WTC11 (cell line): ENCODE data around the gene KLHDC7A. TPM values are rescaled to one million over a fixed set of nuclear protein-coding genes. Genes with fewer than 3 reads are reported as not detected.

Experiments
- ATAC-seq: fragments of 200-7000 bp; cut with Tn5 transposase; 2 replicates; pipeline ENCODE4 v1.10.0; 2021; ENCODE audit warnings: mild to moderate bottlenecking, moderate library complexity
- CTCF ChIA-PET: fragments of 300-600 bp; sonication (Branson Sonifier 250); formaldehyde crosslinking; loops from one replicate; lab custom pipeline; 2021; ENCODE audit warnings: antibody characterized with exemption; lab: Charles Lee
- POLR2A ChIA-PET: fragments of 350-600 bp; sonication (Branson Sonifier 250); formaldehyde crosslinking; loops from one replicate; lab custom pipeline; 2021; ENCODE audit warnings: antibody characterized with exemption; lab: Charles Lee
- DNase-seq: peaks from one replicate; pipeline ENCODE4 v3.0.0; 2021; ENCODE audit warnings: low spot score
- H3K27ac Mint-ChIP-seq: 2 replicates; pipeline ENCODE4 v1.8.0; 2021; ENCODE audit warnings: mixed read lengths
- H3K27me3 Mint-ChIP-seq: 2 replicates; pipeline ENCODE4 v1.8.0; 2021; ENCODE audit warnings: low read depth, mild to moderate bottlenecking, moderate library complexity, mixed read lengths
- H3K36me3 Mint-ChIP-seq: 2 replicates; pipeline ENCODE4 v1.8.0; 2021; ENCODE audit warnings: mixed read lengths
- H3K4me1 Mint-ChIP-seq: 2 replicates; pipeline ENCODE4 v1.8.0; 2022; ENCODE audit warnings: mixed read lengths
- H3K4me3 Mint-ChIP-seq: 2 replicates; pipeline ENCODE4 v1.8.0; 2021; ENCODE audit warnings: mild to moderate bottlenecking, moderate library complexity, mixed read lengths
- H3K9me3 Mint-ChIP-seq: 2 replicates; pipeline ENCODE4 v1.8.0; 2021; ENCODE audit warnings: mixed read lengths
- FOXP1 ChIP-seq: sonication (generic); formaldehyde crosslinking; IDR thresholded peaks from 2 replicates; pipeline ENCODE4 v1.8.0; 2022; ENCODE audit warnings: missing genetic modification reagents, mild to moderate bottlenecking, moderate library complexity, borderline replicate concordance
- JAZF1 ChIP-seq: fragments of 250-450 bp; sonication (Bioruptor Pico); IDR thresholded peaks from 2 replicates; pipeline ENCODE4 v1.9.0; 2021; ENCODE audit warnings: moderate library complexity, mild to moderate bottlenecking, inconsistent platforms
- MXD4 ChIP-seq: fragments of 250-450 bp; sonication (Bioruptor Pico); IDR thresholded peaks from 2 replicates; pipeline ENCODE4 v1.8.0; 2021; ENCODE audit warnings: mild to moderate bottlenecking, moderate library complexity, borderline replicate concordance
- NFATC4 ChIP-seq: fragments of 250-450 bp; sonication (Bioruptor Pico); IDR thresholded peaks from 2 replicates; pipeline ENCODE4 v1.9.0; 2021; ENCODE audit warnings: mild to moderate bottlenecking
- NR3C1 ChIP-seq: sonication (generic); formaldehyde crosslinking; conservative IDR thresholded peaks from 2 replicates; pipeline ENCODE4 v1.8.1; 2023; ENCODE audit warnings: low read depth, mild to moderate bottlenecking, missing genetic modification reagents
- OVOL2 ChIP-seq: fragments of 250-450 bp; sonication (Bioruptor Pico); IDR thresholded peaks from 2 replicates; pipeline ENCODE4 v1.9.0; 2021; ENCODE audit warnings: mild to moderate bottlenecking, borderline replicate concordance
- PRRX2 ChIP-seq: fragments of 250-450 bp; sonication (Bioruptor Pico); IDR thresholded peaks from 2 replicates; pipeline ENCODE4 v1.8.0; 2021; ENCODE audit warnings: mild to moderate bottlenecking
- TEAD4 ChIP-seq: sonication (generic); formaldehyde crosslinking; IDR thresholded peaks from 2 replicates; pipeline ENCODE4 v1.8.0; 2022; ENCODE audit warnings: mild to moderate bottlenecking, missing genetic modification reagents
- ZNF138 ChIP-seq: sonication (generic); formaldehyde crosslinking; conservative IDR thresholded peaks from 2 replicates; pipeline ENCODE4 v1.8.1; 2022; ENCODE audit warnings: mild to moderate bottlenecking, moderate library complexity, missing genetic modification reagents
- ZNF416 ChIP-seq: fragments of 250-450 bp; sonication (Bioruptor Pico); IDR thresholded peaks from 2 replicates; pipeline ENCODE4 v1.9.0; 2021; ENCODE audit warnings: mild to moderate bottlenecking, inconsistent platforms
- ZNF423 ChIP-seq: fragments of 250-450 bp; sonication (Bioruptor Pico); IDR thresholded peaks from 2 replicates; pipeline ENCODE4 v2.1.2; 2022; ENCODE audit warnings: mild to moderate bottlenecking, moderate library complexity
- total RNA-seq: library from RNA; stranded (reverse); gene quantifications from 3 replicates; pipeline ENCODE4 v1.2.3, GENCODE V29; 2021
- TF ChIP-seq, protein P1 (sequence below): sonication (generic); formaldehyde crosslinking; IDR thresholded peaks from 2 replicates; pipeline ENCODE4 v1.8.0; 2022; ENCODE audit warnings: mild to moderate bottlenecking, missing genetic modification reagents
- TF ChIP-seq, protein P2 (sequence below): fragments of 200-600 bp; IDR thresholded peaks from 2 replicates; pipeline ENCODE4 v1.8.0; 2022; ENCODE audit warnings: antibody characterized with exemption
- TF ChIP-seq, protein P3 (sequence below): sonication (generic); formaldehyde crosslinking; IDR thresholded peaks from 2 replicates; pipeline ENCODE4 v1.8.1; 2023; ENCODE audit warnings: mild to moderate bottlenecking, missing genetic modification reagents
- TF ChIP-seq, protein P4 (sequence below): sonication (generic); formaldehyde crosslinking; IDR thresholded peaks from 2 replicates; pipeline ENCODE4 v1.8.1; 2022; ENCODE audit warnings: missing genetic modification reagents, borderline replicate concordance
- TF ChIP-seq, protein P5 (sequence below): sonication (generic); formaldehyde crosslinking; IDR thresholded peaks from 2 replicates; pipeline ENCODE4 v1.8.1; 2022; ENCODE audit warnings: low read depth, missing genetic modification reagents, borderline replicate concordance
- TF ChIP-seq, protein P6 (sequence below): sonication (generic); formaldehyde crosslinking; IDR thresholded peaks from 2 replicates; pipeline ENCODE4 v1.8.0; 2023; ENCODE audit warnings: missing genetic modification reagents
- TF ChIP-seq, protein P7 (sequence below): fragments of 250-450 bp; sonication (Bioruptor Pico); IDR thresholded peaks from 2 replicates; pipeline ENCODE4 v1.9.0; 2021; ENCODE audit warnings: mild to moderate bottlenecking

The KLHDC7A gene
- total RNA-seq, 1 experiment from 2014 or later, result 14.3 TPM

DNA sequence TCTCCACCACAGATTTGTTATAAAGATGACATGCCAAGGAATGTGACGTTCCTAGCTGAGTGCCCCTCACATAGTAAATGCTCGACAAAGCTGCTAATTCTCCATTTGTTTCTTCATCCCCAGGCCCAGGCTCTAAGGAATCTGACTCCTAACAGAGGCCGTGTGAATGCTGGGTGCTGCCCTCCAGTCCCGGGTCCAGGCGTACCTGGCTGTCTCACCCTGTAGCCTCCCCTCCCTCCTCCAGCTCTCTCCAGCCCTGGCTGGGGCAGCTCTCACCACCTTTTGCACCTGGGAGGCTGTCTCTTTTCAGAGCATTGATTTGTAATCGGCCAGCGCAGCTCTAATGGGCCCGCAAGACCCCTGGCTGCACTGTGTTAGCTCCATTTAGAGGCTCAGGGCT is 11.2 kb upstream of the KLHDC7A start:
- ChIA-PET CTCF (interaction anchor here (0.8 to 2.6 kb wide), 7 partner anchors 11 to 145 kb away, joined by 3 to 18 read pairs (median 4); partner anchors contain the start of gene KLHDC7A), POLR2A (no interaction called here)
- peaks cover 16% of the 10 kb centered on the region for H3K27me3 Mint-ChIP-seq
- TF ChIP-seq, protein P1, sequence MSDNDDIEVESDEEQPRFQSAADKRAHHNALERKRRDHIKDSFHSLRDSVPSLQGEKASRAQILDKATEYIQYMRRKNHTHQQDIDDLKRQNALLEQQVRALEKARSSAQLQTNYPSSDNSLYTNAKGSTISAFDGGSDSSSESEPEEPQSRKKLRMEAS (CRISPR knock-in tag), result no peak
- TF ChIP-seq, protein P2, sequence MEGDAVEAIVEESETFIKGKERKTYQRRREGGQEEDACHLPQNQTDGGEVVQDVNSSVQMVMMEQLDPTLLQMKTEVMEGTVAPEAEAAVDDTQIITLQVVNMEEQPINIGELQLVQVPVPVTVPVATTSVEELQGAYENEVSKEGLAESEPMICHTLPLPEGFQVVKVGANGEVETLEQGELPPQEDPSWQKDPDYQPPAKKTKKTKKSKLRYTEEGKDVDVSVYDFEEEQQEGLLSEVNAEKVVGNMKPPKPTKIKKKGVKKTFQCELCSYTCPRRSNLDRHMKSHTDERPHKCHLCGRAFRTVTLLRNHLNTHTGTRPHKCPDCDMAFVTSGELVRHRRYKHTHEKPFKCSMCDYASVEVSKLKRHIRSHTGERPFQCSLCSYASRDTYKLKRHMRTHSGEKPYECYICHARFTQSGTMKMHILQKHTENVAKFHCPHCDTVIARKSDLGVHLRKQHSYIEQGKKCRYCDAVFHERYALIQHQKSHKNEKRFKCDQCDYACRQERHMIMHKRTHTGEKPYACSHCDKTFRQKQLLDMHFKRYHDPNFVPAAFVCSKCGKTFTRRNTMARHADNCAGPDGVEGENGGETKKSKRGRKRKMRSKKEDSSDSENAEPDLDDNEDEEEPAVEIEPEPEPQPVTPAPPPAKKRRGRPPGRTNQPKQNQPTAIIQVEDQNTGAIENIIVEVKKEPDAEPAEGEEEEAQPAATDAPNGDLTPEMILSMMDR, result no peak
- TF ChIP-seq, protein P3, sequence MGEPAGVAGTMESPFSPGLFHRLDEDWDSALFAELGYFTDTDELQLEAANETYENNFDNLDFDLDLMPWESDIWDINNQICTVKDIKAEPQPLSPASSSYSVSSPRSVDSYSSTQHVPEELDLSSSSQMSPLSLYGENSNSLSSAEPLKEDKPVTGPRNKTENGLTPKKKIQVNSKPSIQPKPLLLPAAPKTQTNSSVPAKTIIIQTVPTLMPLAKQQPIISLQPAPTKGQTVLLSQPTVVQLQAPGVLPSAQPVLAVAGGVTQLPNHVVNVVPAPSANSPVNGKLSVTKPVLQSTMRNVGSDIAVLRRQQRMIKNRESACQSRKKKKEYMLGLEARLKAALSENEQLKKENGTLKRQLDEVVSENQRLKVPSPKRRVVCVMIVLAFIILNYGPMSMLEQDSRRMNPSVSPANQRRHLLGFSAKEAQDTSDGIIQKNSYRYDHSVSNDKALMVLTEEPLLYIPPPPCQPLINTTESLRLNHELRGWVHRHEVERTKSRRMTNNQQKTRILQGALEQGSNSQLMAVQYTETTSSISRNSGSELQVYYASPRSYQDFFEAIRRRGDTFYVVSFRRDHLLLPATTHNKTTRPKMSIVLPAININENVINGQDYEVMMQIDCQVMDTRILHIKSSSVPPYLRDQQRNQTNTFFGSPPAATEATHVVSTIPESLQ (CRISPR knock-in tag), result no peak
- no peak for TF ChIP-seq PRRX2 (CRISPR knock-in tag)
- no peak for TF ChIP-seq OVOL2 (CRISPR knock-in tag)
- no peak for TF ChIP-seq ZNF416 (CRISPR knock-in tag)
- no peak for TF ChIP-seq NR3C1 (CRISPR knock-in tag)
- no peak for TF ChIP-seq JAZF1 (CRISPR knock-in tag)
- TF ChIP-seq, protein P4, sequence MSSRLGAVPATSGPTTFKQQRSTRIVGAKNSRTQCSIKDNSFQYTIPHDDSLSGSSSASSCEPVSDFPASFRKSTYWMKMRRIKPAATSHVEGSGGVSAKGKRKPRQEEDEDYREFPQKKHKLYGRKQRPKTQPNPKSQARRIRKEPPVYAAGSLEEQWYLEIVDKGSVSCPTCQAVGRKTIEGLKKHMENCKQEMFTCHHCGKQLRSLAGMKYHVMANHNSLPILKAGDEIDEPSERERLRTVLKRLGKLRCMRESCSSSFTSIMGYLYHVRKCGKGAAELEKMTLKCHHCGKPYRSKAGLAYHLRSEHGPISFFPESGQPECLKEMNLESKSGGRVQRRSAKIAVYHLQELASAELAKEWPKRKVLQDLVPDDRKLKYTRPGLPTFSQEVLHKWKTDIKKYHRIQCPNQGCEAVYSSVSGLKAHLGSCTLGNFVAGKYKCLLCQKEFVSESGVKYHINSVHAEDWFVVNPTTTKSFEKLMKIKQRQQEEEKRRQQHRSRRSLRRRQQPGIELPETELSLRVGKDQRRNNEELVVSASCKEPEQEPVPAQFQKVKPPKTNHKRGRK (CRISPR knock-in tag), result no peak
- no peak for TF ChIP-seq TEAD4 (CRISPR knock-in tag)
- no peak for TF ChIP-seq ZNF423 (CRISPR knock-in tag)
- no peak for TF ChIP-seq FOXP1 (CRISPR knock-in tag)
- no peak for TF ChIP-seq MXD4 (CRISPR knock-in tag)
- ATAC-seq, result no peak
- H3K9me3 Mint-ChIP-seq, result peaks cover 10% of the 10 kb centered on the region
- H3K36me3 Mint-ChIP-seq, result peaks cover 9% of the 10 kb centered on the region
- no peak overlapping the region for H3K27ac Mint-ChIP-seq
- DNase-seq, result no peak
- H3K4me3 Mint-ChIP-seq, result no peak overlapping the region
- peaks cover 28% of the 10 kb centered on the region for H3K4me1 Mint-ChIP-seq

DNA sequence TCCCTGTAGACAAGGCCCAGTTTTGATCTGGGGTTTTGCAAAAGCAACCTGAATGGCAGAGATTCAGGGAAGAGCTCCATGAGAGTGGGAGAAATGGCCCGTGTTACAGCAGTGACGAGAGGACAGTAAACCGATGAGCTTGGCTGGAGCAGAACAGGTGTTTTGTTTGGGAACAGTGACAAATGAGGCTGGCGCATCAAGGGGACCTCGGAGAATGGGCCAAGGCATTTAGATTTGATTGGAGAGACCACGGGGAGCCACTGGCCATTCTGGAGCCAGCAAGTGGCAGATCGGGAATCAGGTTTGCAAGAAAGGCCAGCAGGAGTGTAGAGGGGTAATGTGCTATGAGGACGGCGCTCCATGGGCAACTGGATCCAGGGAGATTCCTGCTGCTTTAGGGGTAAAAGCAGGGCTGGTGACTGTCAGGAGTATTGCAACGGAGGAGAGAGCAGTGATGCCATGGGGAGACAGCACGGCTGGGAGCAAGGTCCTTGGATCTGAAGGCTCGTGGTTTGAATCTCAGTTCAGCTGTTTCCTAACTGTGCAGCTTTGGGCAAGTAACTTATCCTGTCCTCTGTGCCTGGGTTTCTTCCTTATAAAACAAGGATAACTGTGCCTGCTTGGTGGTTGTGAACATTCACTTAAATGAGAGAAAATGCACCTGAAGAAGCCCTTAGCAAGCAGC is 9.9 kb upstream of the KLHDC7A start:
- Mint-ChIP-seq H3K27ac (no peak overlapping the region; the same call in 1 of the 2 replicates), H3K4me1 (peaks cover 36% of the 10 kb centered on the region), H3K27me3 (peaks cover 16% of the 10 kb centered on the region), H3K36me3 (peaks cover 9% of the 10 kb centered on the region), H3K4me3 (no peak overlapping the region), H3K9me3 (peaks cover 10% of the 10 kb centered on the region)
- ATAC-seq, result no peak
- DNase-seq, result no peak
- CTCF ChIA-PET, result interaction anchor here (0.8 to 2.6 kb wide), 3 partner anchors 14 to 105 kb away, joined by 3 to 18 read pairs (median 3); no protein-coding TSS in a partner anchor
- TF ChIP-seq, protein P5, sequence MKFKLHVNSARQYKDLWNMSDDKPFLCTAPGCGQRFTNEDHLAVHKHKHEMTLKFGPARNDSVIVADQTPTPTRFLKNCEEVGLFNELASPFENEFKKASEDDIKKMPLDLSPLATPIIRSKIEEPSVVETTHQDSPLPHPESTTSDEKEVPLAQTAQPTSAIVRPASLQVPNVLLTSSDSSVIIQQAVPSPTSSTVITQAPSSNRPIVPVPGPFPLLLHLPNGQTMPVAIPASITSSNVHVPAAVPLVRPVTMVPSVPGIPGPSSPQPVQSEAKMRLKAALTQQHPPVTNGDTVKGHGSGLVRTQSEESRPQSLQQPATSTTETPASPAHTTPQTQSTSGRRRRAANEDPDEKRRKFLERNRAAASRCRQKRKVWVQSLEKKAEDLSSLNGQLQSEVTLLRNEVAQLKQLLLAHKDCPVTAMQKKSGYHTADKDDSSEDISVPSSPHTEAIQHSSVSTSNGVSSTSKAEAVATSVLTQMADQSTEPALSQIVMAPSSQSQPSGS, result no peak
- TF ChIP-seq ZNF423 (CRISPR knock-in tag) (no peak), ZNF138 (no peak), NFATC4 (no peak)
- TF ChIP-seq, protein P4 (CRISPR knock-in tag), result no peak
- TF ChIP-seq, protein P6, sequence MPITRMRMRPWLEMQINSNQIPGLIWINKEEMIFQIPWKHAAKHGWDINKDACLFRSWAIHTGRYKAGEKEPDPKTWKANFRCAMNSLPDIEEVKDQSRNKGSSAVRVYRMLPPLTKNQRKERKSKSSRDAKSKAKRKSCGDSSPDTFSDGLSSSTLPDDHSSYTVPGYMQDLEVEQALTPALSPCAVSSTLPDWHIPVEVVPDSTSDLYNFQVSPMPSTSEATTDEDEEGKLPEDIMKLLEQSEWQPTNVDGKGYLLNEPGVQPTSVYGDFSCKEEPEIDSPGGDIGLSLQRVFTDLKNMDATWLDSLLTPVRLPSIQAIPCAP, result no peak
- TF ChIP-seq, protein P2, result no peak
- TF ChIP-seq, protein P7, sequence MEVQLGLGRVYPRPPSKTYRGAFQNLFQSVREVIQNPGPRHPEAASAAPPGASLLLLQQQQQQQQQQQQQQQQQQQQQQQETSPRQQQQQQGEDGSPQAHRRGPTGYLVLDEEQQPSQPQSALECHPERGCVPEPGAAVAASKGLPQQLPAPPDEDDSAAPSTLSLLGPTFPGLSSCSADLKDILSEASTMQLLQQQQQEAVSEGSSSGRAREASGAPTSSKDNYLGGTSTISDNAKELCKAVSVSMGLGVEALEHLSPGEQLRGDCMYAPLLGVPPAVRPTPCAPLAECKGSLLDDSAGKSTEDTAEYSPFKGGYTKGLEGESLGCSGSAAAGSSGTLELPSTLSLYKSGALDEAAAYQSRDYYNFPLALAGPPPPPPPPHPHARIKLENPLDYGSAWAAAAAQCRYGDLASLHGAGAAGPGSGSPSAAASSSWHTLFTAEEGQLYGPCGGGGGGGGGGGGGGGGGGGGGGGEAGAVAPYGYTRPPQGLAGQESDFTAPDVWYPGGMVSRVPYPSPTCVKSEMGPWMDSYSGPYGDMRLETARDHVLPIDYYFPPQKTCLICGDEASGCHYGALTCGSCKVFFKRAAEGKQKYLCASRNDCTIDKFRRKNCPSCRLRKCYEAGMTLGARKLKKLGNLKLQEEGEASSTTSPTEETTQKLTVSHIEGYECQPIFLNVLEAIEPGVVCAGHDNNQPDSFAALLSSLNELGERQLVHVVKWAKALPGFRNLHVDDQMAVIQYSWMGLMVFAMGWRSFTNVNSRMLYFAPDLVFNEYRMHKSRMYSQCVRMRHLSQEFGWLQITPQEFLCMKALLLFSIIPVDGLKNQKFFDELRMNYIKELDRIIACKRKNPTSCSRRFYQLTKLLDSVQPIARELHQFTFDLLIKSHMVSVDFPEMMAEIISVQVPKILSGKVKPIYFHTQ (CRISPR knock-in tag), result no peak
- POLR2A ChIA-PET, result no interaction called here
